ENCODE measurements around the gene KIF6.

The KIF6 gene

GRCh38 chr6:39424831-39425230 is 300.4 kb downstream of the KIF6 start:
- no peak for DNase-seq (ENCODE audit: low read depth, low spot score)
- in situ Hi-C loops (cut with HindIII; ENCODE audit: low sequenced_read_pairs): no loop called here
- no peak overlapping the region for H3K4me3 ChIP-seq (ENCODE audit: low read depth, low read length)
- TF ChIP-seq CTCF (IDR thresholded peaks at IDR 0.05; ENCODE audit: low read depth, low read length): no peak

GRCh38 chr6:39422238-39422637 is 303.0 kb downstream of the KIF6 start:
- no peak for DNase-seq (ENCODE audit: low read depth, low spot score)
- no peak overlapping the region for H3K4me3 ChIP-seq (ENCODE audit: low read depth, low read length)
- in situ Hi-C loops (cut with HindIII; ENCODE audit: low sequenced_read_pairs): no loop called here
- TF ChIP-seq CTCF (IDR thresholded peaks at IDR 0.05; ENCODE audit: low read depth, low read length): no peak

- H3K4me3 ChIP-seq (ENCODE audit: low read depth, low read length): no peak overlapping the region
- no peak for DNase-seq (ENCODE audit: low read depth, low spot score)
- no peak for TF ChIP-seq CTCF (IDR thresholded peaks at IDR 0.05; ENCODE audit: low read depth, low read length)
- in situ Hi-C loops (cut with HindIII; ENCODE audit: low sequenced_read_pairs): no loop called here
These were observed 303.6 kb downstream of the KIF6 start for GRCh38 chr6:39421383-39422225.

DNA sequence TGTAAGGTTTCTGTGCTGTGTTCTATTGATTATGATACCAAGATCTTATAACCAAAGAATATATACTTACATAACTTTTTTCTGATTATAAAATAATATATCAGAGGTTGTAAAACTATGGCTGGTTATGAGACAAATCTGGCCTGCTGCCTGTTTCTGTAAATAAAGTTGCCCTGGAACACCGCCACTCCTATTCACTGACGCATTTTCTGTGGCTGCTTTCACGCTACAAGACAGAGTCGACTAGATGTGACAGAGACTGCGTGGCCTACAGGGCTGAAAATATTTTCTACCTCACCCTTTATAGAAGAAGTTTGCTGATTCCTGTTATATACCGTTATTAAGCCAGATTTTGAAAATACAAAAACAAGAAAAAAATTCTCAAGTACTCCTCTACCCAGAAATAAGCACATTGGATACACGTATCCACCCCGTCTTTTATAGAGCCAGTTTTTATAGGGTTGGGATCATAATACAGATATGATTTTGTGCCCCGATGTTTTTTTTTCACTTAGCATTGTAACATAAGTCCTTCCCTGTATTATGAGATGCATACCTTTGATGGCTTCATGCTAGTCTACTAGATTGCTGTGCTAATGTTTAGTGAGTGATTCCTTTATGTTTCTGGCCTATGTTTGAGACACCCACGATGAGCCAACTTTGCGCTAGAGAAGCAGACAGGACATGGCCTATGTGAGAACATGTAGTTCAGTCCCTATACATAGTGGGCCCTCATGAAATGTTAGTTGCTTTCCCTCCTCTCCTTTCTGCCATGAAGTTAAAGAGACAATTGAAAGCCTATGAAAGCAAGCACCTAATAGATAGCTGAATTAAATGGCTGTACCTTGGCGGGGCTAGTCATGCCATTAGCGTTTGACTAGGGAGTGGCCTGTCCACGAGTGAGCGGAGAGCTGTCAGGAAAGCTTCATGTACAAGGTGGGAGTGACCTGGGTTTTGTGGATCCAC is 304.6 kb downstream of the KIF6 start:
- no peak for TF ChIP-seq CTCF (IDR thresholded peaks at IDR 0.05; ENCODE audit: low read depth, low read length)
- no peak overlapping the region for H3K4me3 ChIP-seq (ENCODE audit: low read depth, low read length)
- no peak for DNase-seq (ENCODE audit: low read depth, low spot score)
- in situ Hi-C loops (cut with HindIII; ENCODE audit: low sequenced_read_pairs): no loop called here

- no peak overlapping the region for H3K4me3 ChIP-seq (ENCODE audit: low read depth, low read length)
- no peak for DNase-seq (ENCODE audit: low read depth, low spot score)
- no peak for TF ChIP-seq CTCF (IDR thresholded peaks at IDR 0.05; ENCODE audit: low read depth, low read length)
- in situ Hi-C loops (cut with HindIII; ENCODE audit: low sequenced_read_pairs): no loop called here
These were observed 305.6 kb downstream of the KIF6 start for GRCh38 chr6:39419607-39420006.

GRCh38 chr6:39417440-39417839 is 307.8 kb downstream of the KIF6 start:
- DNase-seq (ENCODE audit: low read depth, low spot score): no peak
- in situ Hi-C loops (cut with HindIII; ENCODE audit: low sequenced_read_pairs): no loop called here
- no peak for TF ChIP-seq CTCF (IDR thresholded peaks at IDR 0.05; ENCODE audit: low read depth, low read length)
- no peak overlapping the region for H3K4me3 ChIP-seq (ENCODE audit: low read depth, low read length)

All from astrocyte of the spinal cord (primary cell).